HEK293 (cell line): ENCODE data around the gene TRPM5.

Experiments
- HOXA7 ChIP-seq: sonication (generic); formaldehyde crosslinking; IDR thresholded peaks from 2 replicates; pipeline ENCODE4 v1.8.1; 2022; ENCODE audit warnings: missing genetic modification reagents, borderline replicate concordance
- KLF7 ChIP-seq: fragments of 450-650 bp; formaldehyde crosslinking; IDR thresholded peaks from 2 replicates; pipeline ENCODE4 v1.5.1; 2016; ENCODE audit warnings: missing biosample characterization, missing genetic modification characterization, borderline replicate concordance
- MZF1 ChIP-seq: fragments of 450-650 bp; formaldehyde crosslinking; IDR thresholded peaks from 2 replicates; pipeline ENCODE4 v1.5.1; 2017; ENCODE audit warnings: missing biosample characterization, missing genetic modification characterization, borderline replicate concordance
- SP2 ChIP-seq: fragments of 450-650 bp; formaldehyde crosslinking; IDR thresholded peaks from 2 replicates; pipeline ENCODE4 v1.5.1; 2016; ENCODE audit warnings: missing biosample characterization, missing genetic modification characterization
- ZBTB11 ChIP-seq: fragments of 450-650 bp; formaldehyde crosslinking; conservative IDR thresholded peaks from 2 replicates; pipeline ENCODE4 v1.5.1; 2016; ENCODE audit warnings: low read depth, missing biosample characterization, missing genetic modification characterization
- ZBTB17 ChIP-seq: fragments of 450-650 bp; formaldehyde crosslinking; IDR thresholded peaks from 2 replicates; pipeline ENCODE4 v1.5.1; 2016; ENCODE audit warnings: missing biosample characterization, missing genetic modification characterization
- ZBTB26 ChIP-seq: fragments of 450-650 bp; formaldehyde crosslinking; optimal IDR thresholded peaks from 2 replicates; pipeline ENCODE3; 2016; ENCODE audit warnings: missing biosample characterization, mild to moderate bottlenecking, missing genetic modification characterization
- ZBTB7A ChIP-seq: fragments of 450-650 bp; formaldehyde crosslinking; IDR thresholded peaks from 2 replicates; pipeline ENCODE4 v1.5.1; 2016; ENCODE audit warnings: low read depth, missing biosample characterization, missing genetic modification characterization
- ZFP3 ChIP-seq: fragments of 450-650 bp; formaldehyde crosslinking; IDR thresholded peaks from 2 replicates; pipeline ENCODE4 v1.5.1; 2016; ENCODE audit warnings: low read depth, missing biosample characterization, missing genetic modification characterization
- ZFP41 ChIP-seq: fragments of 450-650 bp; formaldehyde crosslinking; IDR thresholded peaks from 2 replicates; pipeline ENCODE4 v1.5.1; 2016; ENCODE audit warnings: missing biosample characterization, missing genetic modification characterization, borderline replicate concordance
- ZNF112 ChIP-seq: fragments of 450-650 bp; formaldehyde crosslinking; IDR thresholded peaks from 2 replicates; pipeline ENCODE4 v1.5.0; 2017; ENCODE audit warnings: missing biosample characterization, missing genetic modification characterization
- ZNF132 ChIP-seq: fragments of 450-650 bp; formaldehyde crosslinking; IDR thresholded peaks from 2 replicates; pipeline ENCODE4 v1.5.1; 2017; ENCODE audit warnings: missing biosample characterization, missing genetic modification characterization, borderline replicate concordance
- ZNF174 ChIP-seq: fragments of 450-650 bp; formaldehyde crosslinking; IDR thresholded peaks from 2 replicates; pipeline ENCODE4 v1.5.0; 2017; ENCODE audit warnings: missing biosample characterization, mild to moderate bottlenecking, missing genetic modification characterization
- ZNF175 ChIP-seq: fragments of 450-650 bp; formaldehyde crosslinking; IDR thresholded peaks from 2 replicates; pipeline ENCODE4 v1.5.1; 2016; ENCODE audit warnings: missing biosample characterization, missing genetic modification characterization
- ZNF266 ChIP-seq: fragments of 450-650 bp; formaldehyde crosslinking; IDR thresholded peaks from 2 replicates; pipeline ENCODE4 v1.5.1; 2016; ENCODE audit warnings: missing biosample characterization, missing genetic modification characterization, low read depth
- ZNF302 ChIP-seq: fragments of 450-650 bp; formaldehyde crosslinking; IDR thresholded peaks from 2 replicates; pipeline ENCODE4 v1.5.1; 2016; ENCODE audit warnings: missing biosample characterization, missing genetic modification characterization, low read depth
- ZNF335 ChIP-seq: fragments of 450-650 bp; formaldehyde crosslinking; conservative IDR thresholded peaks from 2 replicates; pipeline ENCODE4 v1.5.1; 2016; ENCODE audit warnings: missing biosample characterization, missing genetic modification characterization
- ZNF394 ChIP-seq: fragments of 450-650 bp; formaldehyde crosslinking; IDR thresholded peaks from 2 replicates; pipeline ENCODE4 v1.5.1; 2016; ENCODE audit warnings: missing biosample characterization, missing genetic modification characterization, mild to moderate bottlenecking, moderate library complexity, borderline replicate concordance
- ZNF404 ChIP-seq: fragments of 450-650 bp; formaldehyde crosslinking; IDR thresholded peaks from 2 replicates; pipeline ENCODE4 v1.5.1; 2017; ENCODE audit warnings: missing biosample characterization, missing genetic modification characterization
- ZNF416 ChIP-seq: fragments of 450-650 bp; formaldehyde crosslinking; IDR thresholded peaks from 2 replicates; pipeline ENCODE4 v1.5.1; 2016; ENCODE audit warnings: missing biosample characterization, missing genetic modification characterization
- ZNF423 ChIP-seq: fragments of 450-650 bp; formaldehyde crosslinking; IDR thresholded peaks from 2 replicates; pipeline ENCODE4 v1.5.1; 2016; ENCODE audit warnings: missing biosample characterization, missing genetic modification characterization
- ZNF449 ChIP-seq: fragments of 450-650 bp; formaldehyde crosslinking; IDR thresholded peaks from 2 replicates; pipeline ENCODE4 v1.5.1; 2017; ENCODE audit warnings: missing biosample characterization, mild to moderate bottlenecking, missing genetic modification characterization, moderate library complexity
- ZNF501 ChIP-seq: fragments of 450-650 bp; formaldehyde crosslinking; IDR thresholded peaks from 2 replicates; pipeline ENCODE4 v1.5.1; 2016; ENCODE audit warnings: missing biosample characterization, missing genetic modification characterization
- ZNF529 ChIP-seq: fragments of 450-650 bp; formaldehyde crosslinking; IDR thresholded peaks from 2 replicates; pipeline ENCODE4 v1.5.1; 2017; ENCODE audit warnings: missing genetic modification characterization, missing biosample characterization; ENCODE audit not compliant: insufficient replicate concordance
- ZNF548 ChIP-seq: fragments of 450-650 bp; formaldehyde crosslinking; IDR thresholded peaks from 2 replicates; pipeline ENCODE4 v1.5.1; 2016; ENCODE audit warnings: missing biosample characterization, missing genetic modification characterization
- ZNF549 ChIP-seq: fragments of 450-650 bp; IDR thresholded peaks from 2 replicates; pipeline ENCODE4 v1.5.1; 2018; ENCODE audit warnings: missing biosample characterization, missing genetic modification characterization, mild to moderate bottlenecking, inconsistent platforms, moderate library complexity
- ZNF558 ChIP-seq: fragments of 450-650 bp; formaldehyde crosslinking; IDR thresholded peaks from 2 replicates; pipeline ENCODE4 v1.5.1; 2016; ENCODE audit warnings: missing biosample characterization, missing genetic modification characterization
- ZNF561 ChIP-seq: fragments of 450-650 bp; IDR thresholded peaks from 2 replicates; pipeline ENCODE4 v1.5.1; 2018; ENCODE audit warnings: missing biosample characterization, missing genetic modification characterization, borderline replicate concordance
- ZNF580 ChIP-seq: fragments of 450-650 bp; formaldehyde crosslinking; IDR thresholded peaks from 2 replicates; pipeline ENCODE4 v1.5.1; 2016; ENCODE audit warnings: missing biosample characterization, missing genetic modification characterization
- ZNF600 ChIP-seq: fragments of 450-650 bp; formaldehyde crosslinking; IDR thresholded peaks from 2 replicates; pipeline ENCODE4 v1.5.1; 2016; ENCODE audit warnings: missing biosample characterization, missing genetic modification characterization
- ZNF654 ChIP-seq: fragments of 450-650 bp; formaldehyde crosslinking; IDR thresholded peaks from 2 replicates; pipeline ENCODE4 v1.5.1; 2016; ENCODE audit warnings: low read depth, missing biosample characterization, missing genetic modification characterization
- ZNF677 ChIP-seq: fragments of 450-650 bp; IDR thresholded peaks from 2 replicates; pipeline ENCODE4 v1.5.0; 2018; ENCODE audit warnings: missing biosample characterization, mild to moderate bottlenecking, missing genetic modification characterization, moderate library complexity
- ZNF76 ChIP-seq: fragments of 450-650 bp; formaldehyde crosslinking; IDR thresholded peaks from 2 replicates; pipeline ENCODE4; 2016; ENCODE audit warnings: low read depth, missing biosample characterization, missing genetic modification characterization, borderline replicate concordance
- ZNF777 ChIP-seq: fragments of 450-650 bp; formaldehyde crosslinking; IDR thresholded peaks from 2 replicates; pipeline ENCODE4 v1.5.1; 2017; ENCODE audit warnings: missing biosample characterization, missing genetic modification characterization, borderline replicate concordance
- ZNF791 ChIP-seq: fragments of 450-650 bp; formaldehyde crosslinking; IDR thresholded peaks from 2 replicates; pipeline ENCODE4 v1.5.1; 2016; ENCODE audit warnings: missing biosample characterization, missing genetic modification characterization
- ZNF830 ChIP-seq: fragments of 450-650 bp; IDR thresholded peaks from 2 replicates; pipeline ENCODE4 v1.5.0; 2018; ENCODE audit warnings: missing biosample characterization, missing genetic modification characterization, low read depth, mild to moderate bottlenecking, moderate library complexity

The TRPM5 gene

GRCh38 chr11:2400069-2400761 is 44.1 kb downstream of the TRPM5 start, which contains the start of gene TSSC4 (continued):
- TF ChIP-seq SP2 (tag by site-specific recombination), result peak; percentile 96
- TF ChIP-seq ZNF423 (tag by site-specific recombination), result no peak
- TF ChIP-seq ZNF654, result peak; percentile 21
- no peak for TF ChIP-seq ZNF791 (tag by site-specific recombination)
- TF ChIP-seq ZNF580 (tag by site-specific recombination), result peak; percentile 100
- TF ChIP-seq ZNF174 (tag by site-specific recombination), result no peak
- TF ChIP-seq ZNF830 (tag by site-specific recombination), result no peak
- TF ChIP-seq ZNF266 (tag by site-specific recombination), result no peak
- TF ChIP-seq ZNF302 (tag by site-specific recombination), result no peak
- no peak for TF ChIP-seq ZNF549 (tag by site-specific recombination)
- no peak for TF ChIP-seq ZBTB7A (tag by site-specific recombination)
- TF ChIP-seq ZNF416 (tag by site-specific recombination), result no peak
- TF ChIP-seq ZNF335 (tag by site-specific recombination), result peak; percentile 88
- TF ChIP-seq ZNF529 (tag by site-specific recombination), result no peak
- TF ChIP-seq ZNF404 (tag by site-specific recombination), result no peak
- no peak for TF ChIP-seq ZNF548 (tag by site-specific recombination)
- peak; percentile 80 for TF ChIP-seq ZBTB26 (tag by site-specific recombination)
- peak; percentile 99 for TF ChIP-seq ZBTB11 (tag by site-specific recombination)
- TF ChIP-seq ZNF112 (tag by site-specific recombination), result no peak
- TF ChIP-seq ZNF132 (tag by site-specific recombination), result no peak
- TF ChIP-seq KLF7 (tag by site-specific recombination), result no peak
- no peak for TF ChIP-seq ZNF777 (tag by site-specific recombination)
- peak; percentile 23; the same call in 1 of the 2 replicates for TF ChIP-seq ZNF600 (tag by site-specific recombination)
- TF ChIP-seq ZNF501 (tag by site-specific recombination), result peak; percentile 79
- 0 out of 2 replicates have a peak, but pooled peaks have one; percentile 8 for TF ChIP-seq ZNF677 (tag by site-specific recombination)
- TF ChIP-seq ZNF561 (tag by site-specific recombination), result 0 out of 2 replicates have a peak, but pooled peaks have one; percentile 12
- TF ChIP-seq ZFP41, result no peak
- TF ChIP-seq ZNF449, result no peak
- no peak for TF ChIP-seq ZNF558 (tag by site-specific recombination)
- no peak for TF ChIP-seq HOXA7 (CRISPR knock-in tag)
- TF ChIP-seq MZF1, result no peak
- TF ChIP-seq ZBTB17, result peak; percentile 87
- TF ChIP-seq ZNF394 (tag by site-specific recombination), result peak; percentile 50; the same call in 1 of the 2 replicates
- peak; percentile 98 for TF ChIP-seq ZNF76
- no peak for TF ChIP-seq ZNF175 (tag by site-specific recombination)
- TF ChIP-seq ZFP3 (tag by site-specific recombination), result no peak
